Prostate gland (tissue), 2 donors: ENCODE measurements around the gene STIM1.

ENCODE experiments used
- POLR2A ChIP-seq: fragments of 450-650 bp; IDR thresholded peaks from one replicate; pipeline ENCODE4 v1.6.1; 2016; ENCODE audit warnings: antibody characterized with exemption, mild to moderate bottlenecking
- POLR2AphosphoS5 ChIP-seq: sonication (generic); formaldehyde crosslinking; IDR thresholded peaks from one replicate; pipeline ENCODE4 v1.6.1; 2017; ENCODE audit warnings: antibody characterized with exemption
- TF ChIP-seq, protein P1 (sequence below), 4 experiments: fragments of 200-600 bp in 2 of 4; fragments of 450-650 bp in 2 of 4; sonication (generic) in 2 of 4; IDR thresholded peaks; 1 replicate in 3 of 4; 2 replicates in 1 of 4; pipeline ENCODE4 v1.5.1; 2016 to 2019; ENCODE audit warnings: antibody characterized with exemption in 4 of 4, mild to moderate bottlenecking in 2 of 4, moderate library complexity in 2 of 4

GRCh38 chr11:3823303-3823702 lies 32.2 kb upstream of the STIM1 start:
- TF ChIP-seq POLR2AphosphoS5 (no peak), POLR2A (no peak)
- TF ChIP-seq, protein P1, sequence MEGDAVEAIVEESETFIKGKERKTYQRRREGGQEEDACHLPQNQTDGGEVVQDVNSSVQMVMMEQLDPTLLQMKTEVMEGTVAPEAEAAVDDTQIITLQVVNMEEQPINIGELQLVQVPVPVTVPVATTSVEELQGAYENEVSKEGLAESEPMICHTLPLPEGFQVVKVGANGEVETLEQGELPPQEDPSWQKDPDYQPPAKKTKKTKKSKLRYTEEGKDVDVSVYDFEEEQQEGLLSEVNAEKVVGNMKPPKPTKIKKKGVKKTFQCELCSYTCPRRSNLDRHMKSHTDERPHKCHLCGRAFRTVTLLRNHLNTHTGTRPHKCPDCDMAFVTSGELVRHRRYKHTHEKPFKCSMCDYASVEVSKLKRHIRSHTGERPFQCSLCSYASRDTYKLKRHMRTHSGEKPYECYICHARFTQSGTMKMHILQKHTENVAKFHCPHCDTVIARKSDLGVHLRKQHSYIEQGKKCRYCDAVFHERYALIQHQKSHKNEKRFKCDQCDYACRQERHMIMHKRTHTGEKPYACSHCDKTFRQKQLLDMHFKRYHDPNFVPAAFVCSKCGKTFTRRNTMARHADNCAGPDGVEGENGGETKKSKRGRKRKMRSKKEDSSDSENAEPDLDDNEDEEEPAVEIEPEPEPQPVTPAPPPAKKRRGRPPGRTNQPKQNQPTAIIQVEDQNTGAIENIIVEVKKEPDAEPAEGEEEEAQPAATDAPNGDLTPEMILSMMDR (IDR thresholded peaks at IDR 0.05), result no peak
